Medulla oblongata (tissue), 1 donor: ENCODE measurements around the gene IDH3B.

ENCODE experiments used
- DNase-seq: peaks from one replicate; pipeline ENCODE4 v3.0.0-alpha.2; 2015; ENCODE audit errors: extremely low spot score

Gene IDH3B

GRCh38 chr20:2618815-2619214, 45.2 kb downstream of the IDH3B start:
- DNase-seq, result no peak

GRCh38 chr20:2617099-2617714, 46.8 kb downstream of the IDH3B start:
- no peak for DNase-seq

- no peak for DNase-seq
Observed at GRCh38 chr20:2616634-2617033, 47.4 kb downstream of the IDH3B start.

GRCh38 chr20:2612073-2612472, 51.9 kb downstream of the IDH3B start:
- no peak for DNase-seq

- DNase-seq, result no peak
Observed at GRCh38 chr20:2610941-2611720, 52.9 kb downstream of the IDH3B start.

- no peak for DNase-seq
Observed at GRCh38 chr20:2610326-2610725, 53.7 kb downstream of the IDH3B start.
